ENCODE data around the gene UGT2A1. TPM values are rescaled to one million over a fixed set of nuclear protein-coding genes. Genes with fewer than 3 reads are reported as not detected.

Gene UGT2A1
- total RNA-seq, 1 donor from 2014 or later, result not detected

DNA sequence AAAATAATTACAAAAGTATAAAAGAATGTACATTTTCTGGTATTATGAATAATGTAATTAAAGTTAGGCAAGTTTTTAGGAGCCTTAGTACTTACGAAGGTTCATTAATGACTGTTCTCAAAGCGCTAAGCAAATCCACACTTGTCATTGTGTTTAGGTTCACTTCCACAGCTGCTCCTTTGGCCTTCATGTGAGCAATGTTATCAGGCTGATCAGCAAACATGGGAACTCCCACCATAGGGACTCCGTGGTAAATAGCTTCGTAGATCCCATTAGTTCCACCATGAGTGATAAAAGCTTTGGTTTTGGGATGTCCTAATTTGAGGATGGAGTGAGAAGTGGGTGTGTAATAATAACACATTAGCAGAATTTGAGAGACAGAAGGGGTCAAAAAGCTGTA, 58.7 kb downstream of the UGT2A1 start:
- H3K27me3 Mint-ChIP-seq (ENCODE audit: unreplicated experiment), result no peaks in the 10 kb centered on the region
- H3K36me3 Mint-ChIP-seq (ENCODE audit: unreplicated experiment), result no peaks in the 10 kb centered on the region
- no peak overlapping the region for H3K4me3 Mint-ChIP-seq (ENCODE audit: unreplicated experiment)
- no peaks in the 10 kb centered on the region for H3K4me1 Mint-ChIP-seq (ENCODE audit: low read depth, unreplicated experiment)
- TF ChIP-seq CTCF (IDR thresholded peaks at IDR 0.05; ENCODE audit: partially characterized antibody, unreplicated experiment), result no peak
- no peaks in the 10 kb centered on the region for H3K9me3 Mint-ChIP-seq (ENCODE audit: unreplicated experiment)
- no peak for DNase-seq
- H3K27ac Mint-ChIP-seq (ENCODE audit: unreplicated experiment), result no peak overlapping the region

DNA sequence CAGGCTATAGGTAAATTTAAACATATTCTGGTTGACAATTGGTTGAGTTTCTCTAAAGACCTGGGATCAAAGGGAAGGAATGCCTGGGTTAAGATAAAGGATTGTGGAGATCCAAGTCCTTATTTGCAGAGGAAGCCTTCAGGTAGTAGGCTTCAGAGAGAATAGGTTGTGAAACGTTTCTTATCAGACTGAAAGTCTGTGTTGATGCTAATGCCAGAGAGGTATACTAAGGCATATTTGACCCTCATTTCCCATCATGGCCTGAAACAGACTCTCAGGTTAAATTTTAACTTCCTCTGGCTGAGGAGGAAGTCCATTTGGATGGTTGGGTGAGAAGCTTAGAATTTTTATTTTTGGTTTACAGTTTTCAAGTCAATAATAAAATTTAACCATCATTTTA, 61.7 kb downstream of the UGT2A1 start:
- DNase-seq, result no peak
- Mint-ChIP-seq H3K9me3 (ENCODE audit: unreplicated experiment) (no peaks in the 10 kb centered on the region), H3K4me3 (ENCODE audit: unreplicated experiment) (no peak overlapping the region)

DNA sequence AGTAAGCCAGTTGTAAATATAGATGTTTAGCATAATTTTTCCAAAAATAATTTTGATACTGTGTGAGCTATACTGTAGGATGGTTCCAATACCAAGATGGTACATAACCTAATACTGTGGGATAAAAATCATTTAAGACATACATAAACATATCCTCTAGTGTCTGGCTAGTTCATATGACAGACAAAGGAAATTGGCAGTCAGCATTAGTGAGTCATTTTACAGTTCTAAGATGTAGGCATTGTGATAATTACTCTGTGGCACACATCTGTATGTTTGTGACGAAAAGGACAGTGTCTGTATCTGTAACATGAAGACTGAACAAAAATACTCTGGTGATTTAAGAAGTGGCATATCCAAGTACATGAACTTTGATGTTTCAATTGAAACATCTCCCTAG, 63.2 kb downstream of the UGT2A1 start:
- no peak for TF ChIP-seq CTCF (IDR thresholded peaks at IDR 0.05; ENCODE audit: partially characterized antibody, unreplicated experiment)
- Mint-ChIP-seq H3K27me3 (ENCODE audit: unreplicated experiment) (no peaks in the 10 kb centered on the region), H3K36me3 (ENCODE audit: unreplicated experiment) (no peaks in the 10 kb centered on the region), H3K9me3 (ENCODE audit: unreplicated experiment) (no peaks in the 10 kb centered on the region), H3K4me3 (ENCODE audit: unreplicated experiment) (no peak overlapping the region), H3K4me1 (ENCODE audit: low read depth, unreplicated experiment) (no peaks in the 10 kb centered on the region), H3K27ac (ENCODE audit: unreplicated experiment) (no peak overlapping the region)
- DNase-seq, result no peak

More for the DNA sequence above, 61.7 kb downstream of the UGT2A1 start:
- no peak for TF ChIP-seq CTCF (IDR thresholded peaks at IDR 0.05; ENCODE audit: partially characterized antibody, unreplicated experiment)
- H3K27ac Mint-ChIP-seq (ENCODE audit: unreplicated experiment), result no peak overlapping the region
- no peaks in the 10 kb centered on the region for H3K27me3 Mint-ChIP-seq (ENCODE audit: unreplicated experiment)
- no peaks in the 10 kb centered on the region for H3K36me3 Mint-ChIP-seq (ENCODE audit: unreplicated experiment)
- H3K4me1 Mint-ChIP-seq (ENCODE audit: low read depth, unreplicated experiment), result no peaks in the 10 kb centered on the region

GRCh38 chr4:69584135-69584534, 68.9 kb downstream of the UGT2A1 start:
- TF ChIP-seq CTCF (IDR thresholded peaks at IDR 0.05; ENCODE audit: partially characterized antibody, unreplicated experiment), result no peak
- DNase-seq, result no peak
- no peaks in the 10 kb centered on the region for H3K27me3 Mint-ChIP-seq (ENCODE audit: unreplicated experiment)
- H3K36me3 Mint-ChIP-seq (ENCODE audit: unreplicated experiment), result no peaks in the 10 kb centered on the region
- H3K4me1 Mint-ChIP-seq (ENCODE audit: low read depth, unreplicated experiment), result no peaks in the 10 kb centered on the region
- H3K9me3 Mint-ChIP-seq (ENCODE audit: unreplicated experiment), result no peaks in the 10 kb centered on the region
- no peak overlapping the region for H3K27ac Mint-ChIP-seq (ENCODE audit: unreplicated experiment)
- H3K4me3 Mint-ChIP-seq (ENCODE audit: unreplicated experiment), result no peak overlapping the region

- no peak for DNase-seq
- Mint-ChIP-seq H3K4me1 (ENCODE audit: low read depth, unreplicated experiment) (no peaks in the 10 kb centered on the region), H3K27me3 (ENCODE audit: unreplicated experiment) (no peaks in the 10 kb centered on the region), H3K9me3 (ENCODE audit: unreplicated experiment) (no peaks in the 10 kb centered on the region), H3K36me3 (ENCODE audit: unreplicated experiment) (no peaks in the 10 kb centered on the region), H3K4me3 (ENCODE audit: unreplicated experiment) (no peak overlapping the region), H3K27ac (ENCODE audit: unreplicated experiment) (no peak overlapping the region)
- TF ChIP-seq CTCF (IDR thresholded peaks at IDR 0.05; ENCODE audit: partially characterized antibody, unreplicated experiment), result no peak
These were observed 69.5 kb downstream of the UGT2A1 start for GRCh38 chr4:69583543-69583942.

All from glutamatergic neuron (in vitro differentiated cells).